HT1080 (cell line): Measurements from ENCODE around the gene CASP8AP2. TPM values are rescaled to one million over a fixed set of nuclear protein-coding genes. Genes with fewer than 3 reads are reported as not detected.
"Not testable (repeated sequence)": the region's sequence is repeated elsewhere in the genome, so short reads cannot be mapped to it uniquely, and the experiment has no call there.

Source experiments
- DNase-seq: peaks from one replicate; pipeline ENCODE4 v3.0.0-alpha.2; 2015; ENCODE audit warnings: low read depth
- polyA plus RNA-seq, 2 experiments: library from polyadenylated mRNA; depleted of rRNA; stranded (reverse); fragments of >200 nt; gene quantifications; 2 replicates each; pipeline ENCODE4 v1.2.3, GENCODE V29; 2015
- total RNA-seq: library from RNA; depleted of rRNA; stranded (reverse); fragments of >200 nt; shearing (Covaris generic); gene quantifications from 2 replicates; pipeline ENCODE4 v1.2.3, GENCODE V29; 2014; rRNA removed

Gene CASP8AP2
- 5.9 and 6.2 TPM in 2 replicates for total RNA-seq
- 5.8 and 7.2 TPM in 2 replicates for polyA plus RNA-seq (2015; cell fraction: cytosol; rRNA removed)
- polyA plus RNA-seq (2015; cell fraction: nucleus; rRNA removed): 19.5 and 20.3 TPM in 2 replicates

GRCh38 chr6:89829472-89830169 lies at the start of gene CASP8AP2:
TSS of gene CASP8AP2 (plus strand) at chr6:89829880.
- peak; percentile 99 for DNase-seq

- DNase-seq: no peak
Measured at GRCh38 chr6:89781070-89782034, 48.3 kb upstream of the CASP8AP2 start.

- DNase-seq: no peak
Measured at GRCh38 chr6:89782222-89782621, 47.5 kb upstream of the CASP8AP2 start.

- not testable (repeated sequence) for DNase-seq
Measured at GRCh38 chr6:89783293-89783692, 46.4 kb upstream of the CASP8AP2 start.

GRCh38 chr6:89784838-89785237 lies 44.8 kb upstream of the CASP8AP2 start:
- no peak for DNase-seq

GRCh38 chr6:89786970-89787369 lies 42.7 kb upstream of the CASP8AP2 start:
- DNase-seq: no peak

- DNase-seq: no peak
Measured at GRCh38 chr6:89787660-89788328, 41.9 kb upstream of the CASP8AP2 start.

- no peak for DNase-seq
Measured at GRCh38 chr6:89789980-89790379, 39.7 kb upstream of the CASP8AP2 start.

- no peak for DNase-seq
Measured at GRCh38 chr6:89790403-89790802, 39.3 kb upstream of the CASP8AP2 start.

- DNase-seq: peak; percentile 30
Measured at GRCh38 chr6:89792881-89793280, 36.8 kb upstream of the CASP8AP2 start.

- no peak for DNase-seq
Measured at GRCh38 chr6:89793586-89793985, 36.1 kb upstream of the CASP8AP2 start.

GRCh38 chr6:89794324-89794723 lies 35.4 kb upstream of the CASP8AP2 start:
- no peak for DNase-seq

- DNase-seq: peak; percentile 51
Measured at GRCh38 chr6:89797317-89797716, 32.4 kb upstream of the CASP8AP2 start.

- DNase-seq: no peak
Measured at GRCh38 chr6:89799096-89799495, 30.6 kb upstream of the CASP8AP2 start.

GRCh38 chr6:89799756-89800155 lies 29.9 kb upstream of the CASP8AP2 start:
- no peak for DNase-seq

GRCh38 chr6:89803271-89803670 lies 26.4 kb upstream of the CASP8AP2 start:
- no peak for DNase-seq

GRCh38 chr6:89805814-89806371 lies 23.8 kb upstream of the CASP8AP2 start:
- no peak for DNase-seq

GRCh38 chr6:89807581-89807980 lies 22.1 kb upstream of the CASP8AP2 start:
- no peak for DNase-seq

GRCh38 chr6:89813422-89813821 lies 16.3 kb upstream of the CASP8AP2 start:
- DNase-seq: not testable (repeated sequence)

GRCh38 chr6:89817481-89817880 lies 12.2 kb upstream of the CASP8AP2 start:
- no peak for DNase-seq

- peak; percentile 11 for DNase-seq
Measured at GRCh38 chr6:89818977-89819335, 10.7 kb upstream of the CASP8AP2 start.
